ENCODE data around the gene ATAT1.

GRCh38 chr6:30645989-30646388 is 19.3 kb downstream of the ATAT1 start:
- TF ChIP-seq, protein P1, sequence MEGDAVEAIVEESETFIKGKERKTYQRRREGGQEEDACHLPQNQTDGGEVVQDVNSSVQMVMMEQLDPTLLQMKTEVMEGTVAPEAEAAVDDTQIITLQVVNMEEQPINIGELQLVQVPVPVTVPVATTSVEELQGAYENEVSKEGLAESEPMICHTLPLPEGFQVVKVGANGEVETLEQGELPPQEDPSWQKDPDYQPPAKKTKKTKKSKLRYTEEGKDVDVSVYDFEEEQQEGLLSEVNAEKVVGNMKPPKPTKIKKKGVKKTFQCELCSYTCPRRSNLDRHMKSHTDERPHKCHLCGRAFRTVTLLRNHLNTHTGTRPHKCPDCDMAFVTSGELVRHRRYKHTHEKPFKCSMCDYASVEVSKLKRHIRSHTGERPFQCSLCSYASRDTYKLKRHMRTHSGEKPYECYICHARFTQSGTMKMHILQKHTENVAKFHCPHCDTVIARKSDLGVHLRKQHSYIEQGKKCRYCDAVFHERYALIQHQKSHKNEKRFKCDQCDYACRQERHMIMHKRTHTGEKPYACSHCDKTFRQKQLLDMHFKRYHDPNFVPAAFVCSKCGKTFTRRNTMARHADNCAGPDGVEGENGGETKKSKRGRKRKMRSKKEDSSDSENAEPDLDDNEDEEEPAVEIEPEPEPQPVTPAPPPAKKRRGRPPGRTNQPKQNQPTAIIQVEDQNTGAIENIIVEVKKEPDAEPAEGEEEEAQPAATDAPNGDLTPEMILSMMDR (IDR thresholded peaks at IDR 0.05; ENCODE audit: low read length): no peak
- TF ChIP-seq EZH2 (optimal IDR thresholded peaks at IDR 0.05; ENCODE audit: low read depth, low read length): no peak
